DMS153 treated with DMSO at 0.1 percent for 48 hours (cell line): Measurements from ENCODE around the gene SYNDIG1L.

Source experiments
- DNase-seq: peaks from one replicate; lab custom pipeline; 2025; ENCODE audit not compliant: unreplicated experiment; lab: John Stamatoyannopoulos, UW

SYNDIG1L gene

GRCh38 chr14:74364271-74364880 is 61.6 kb downstream of the SYNDIG1L start:
- no peak for DNase-seq

- peak; percentile 45 for DNase-seq
Observed at GRCh38 chr14:74362361-74362915, 63.6 kb downstream of the SYNDIG1L start.

GRCh38 chr14:74360163-74360562 is 65.8 kb downstream of the SYNDIG1L start:
- DNase-seq, result no peak

- DNase-seq, result no peak
Observed at GRCh38 chr14:74358176-74358829, 67.7 kb downstream of the SYNDIG1L start.

GRCh38 chr14:74357585-74357984 is 68.4 kb downstream of the SYNDIG1L start:
- DNase-seq, result no peak

- DNase-seq, result no peak
Observed at GRCh38 chr14:74356892-74357575, 69.0 kb downstream of the SYNDIG1L start.
